CD4-positive, alpha-beta T cell (primary cell): Measurements from ENCODE around the gene INPPL1. TPM values are rescaled to one million over a fixed set of nuclear protein-coding genes. Genes with fewer than 3 reads are reported as not detected.
A peak's percentile ranks its signal among the peaks of the same experiment; 100 is the strongest.

Experiments
- ATAC-seq: fragments of 200-7000 bp; cut with Tn5 transposase; one replicate; pipeline ENCODE4 v1.10.0; 2022; ENCODE audit warnings: mild to moderate bottlenecking; ENCODE audit not compliant: poor library complexity
- CTCF ChIA-PET: fragments of 350-600 bp; sonication (Branson Sonifier 250); formaldehyde crosslinking; loops from one replicate; lab custom pipeline; 2021; ENCODE audit warnings: antibody characterized with exemption, inconsistent platforms; lab: Charles Lee
- POLR2A ChIA-PET: fragments of 350-600 bp; sonication (Branson Sonifier 250); formaldehyde crosslinking; loops from one replicate; lab custom pipeline; 2021; ENCODE audit warnings: antibody characterized with exemption, inconsistent platforms; lab: Charles Lee
- DNase-seq, 14 experiments: peaks; one replicate each; pipeline ENCODE4 v3.0.0-alpha.2; 2013 to 2020; ENCODE audit warnings: mixed read lengths in 2 of 14
- H3K27ac ChIP-seq, 2 donors: one replicate each; pipeline versions ENCODE4 v1.5.1 to v1.7.0; 2013; ENCODE audit warnings: low read length in 2 of 2, low read depth in 1 of 2, mild to moderate bottlenecking in 1 of 2
- H3K27me3 ChIP-seq, 2 experiments: 1 replicate in 1 of 2; 2 replicates in 1 of 2; pipeline versions ENCODE4 v1.6.1 to v1.7.0; 2013; ENCODE audit warnings: low read length in 2 of 2, control low read depth in 1 of 2, mild to moderate bottlenecking in 1 of 2, moderate library complexity in 1 of 2; ENCODE audit not compliant: insufficient read depth in 2 of 2, control insufficient read depth in 1 of 2
- H3K36me3 ChIP-seq: one replicate; pipeline ENCODE4 v1.6.1; 2013; ENCODE audit warnings: low read length, control low read depth; ENCODE audit not compliant: insufficient read depth
- H3K4me1 ChIP-seq: one replicate; pipeline ENCODE4 v1.6.1; 2013; ENCODE audit warnings: low read length, control low read depth; ENCODE audit not compliant: insufficient read depth
- H3K4me3 ChIP-seq: one replicate; pipeline ENCODE4 v1.5.1; 2013; ENCODE audit warnings: mild to moderate bottlenecking, low read length, moderate library complexity
- H3K9me3 ChIP-seq, 2 experiments: 1 replicate in 1 of 2; 2 replicates in 1 of 2; pipeline versions ENCODE4 v1.6.1 to v1.7.0; 2013; ENCODE audit warnings: low read length in 2 of 2, mild to moderate bottlenecking in 2 of 2, control low read depth in 1 of 2, moderate library complexity in 1 of 2; ENCODE audit not compliant: control insufficient read depth in 1 of 2, insufficient read depth in 1 of 2
- H3K27ac Mint-ChIP-seq: one replicate; pipeline ENCODE4 v1.8.0; 2020; ENCODE audit warnings: mixed read lengths
- H3K27me3 Mint-ChIP-seq: one replicate; pipeline ENCODE4 v1.8.0; 2021; ENCODE audit warnings: mixed read lengths
- H3K36me3 Mint-ChIP-seq: one replicate; pipeline ENCODE4 v1.8.0; 2021; ENCODE audit warnings: low read depth, mixed read lengths
- H3K4me1 Mint-ChIP-seq: one replicate; pipeline ENCODE4 v1.8.0; 2021; ENCODE audit warnings: low read depth, mixed read lengths
- H3K4me3 Mint-ChIP-seq: one replicate; pipeline ENCODE4 v1.8.0; 2020; ENCODE audit warnings: mild to moderate bottlenecking, mixed read lengths
- H3K9me3 Mint-ChIP-seq: one replicate; pipeline ENCODE4 v1.8.0; 2020; ENCODE audit warnings: mixed read lengths
- intact Hi-C, 2 experiments: fragments of 100-400 bp; cut with DNase I in 1 of 2; cut with micrococcal nuclease in 1 of 2; formaldehyde crosslinking; loops; one replicate each; pipeline versions ENCODE4 v1.15.1 to v1.9.0; 2023 to 2025; cut with DNase I, micrococcal nuclease
- total RNA-seq, 174 experiments: library from RNA in 2 of 174; stranded (reverse) in 2 of 174; gene quantifications; one replicate each; pipeline ENCODE4 v1.2.3 and lab custom pipeline; 2021 to 2026
- TF ChIP-seq, protein P1 (sequence below): fragments of 200-600 bp; IDR thresholded peaks from one replicate; pipeline ENCODE4 v1.8.0; 2022; ENCODE audit warnings: antibody characterized with exemption, mild to moderate bottlenecking

The INPPL1 gene
- total RNA-seq, 2 experiments from 2014 or later: 124 to 128 TPM

- POLR2A ChIA-PET: interaction anchor here (0.8 to 3.8 kb wide), 2 partner anchors 109 to 293 kb away, joined by 3 to 29 read pairs; partner anchors contain the start of genes ANAPC15, RNF121 and XNDC1N
- H3K36me3 Mint-ChIP-seq: peaks cover 12% of the 10 kb centered on the region
- TF ChIP-seq, protein P1, sequence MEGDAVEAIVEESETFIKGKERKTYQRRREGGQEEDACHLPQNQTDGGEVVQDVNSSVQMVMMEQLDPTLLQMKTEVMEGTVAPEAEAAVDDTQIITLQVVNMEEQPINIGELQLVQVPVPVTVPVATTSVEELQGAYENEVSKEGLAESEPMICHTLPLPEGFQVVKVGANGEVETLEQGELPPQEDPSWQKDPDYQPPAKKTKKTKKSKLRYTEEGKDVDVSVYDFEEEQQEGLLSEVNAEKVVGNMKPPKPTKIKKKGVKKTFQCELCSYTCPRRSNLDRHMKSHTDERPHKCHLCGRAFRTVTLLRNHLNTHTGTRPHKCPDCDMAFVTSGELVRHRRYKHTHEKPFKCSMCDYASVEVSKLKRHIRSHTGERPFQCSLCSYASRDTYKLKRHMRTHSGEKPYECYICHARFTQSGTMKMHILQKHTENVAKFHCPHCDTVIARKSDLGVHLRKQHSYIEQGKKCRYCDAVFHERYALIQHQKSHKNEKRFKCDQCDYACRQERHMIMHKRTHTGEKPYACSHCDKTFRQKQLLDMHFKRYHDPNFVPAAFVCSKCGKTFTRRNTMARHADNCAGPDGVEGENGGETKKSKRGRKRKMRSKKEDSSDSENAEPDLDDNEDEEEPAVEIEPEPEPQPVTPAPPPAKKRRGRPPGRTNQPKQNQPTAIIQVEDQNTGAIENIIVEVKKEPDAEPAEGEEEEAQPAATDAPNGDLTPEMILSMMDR: no peak
- H3K4me1 ChIP-seq: peaks cover 36% of the 10 kb centered on the region
- peak in 1 of 14 experiments; percentile 39 for DNase-seq
- intact Hi-C loops: loop anchor here (2.0 to 10.0 kb wide), 8 partner anchors 107 to 1423 kb away; partner anchors contain the start of genes ANAPC15 (in 2 of the 2), ATG16L2 (in 1 of the 2), CLPB (in 1 of the 2) and FCHSD2 (in 1 of the 2)
- no peaks in the 10 kb centered on the region for H3K36me3 ChIP-seq
- H3K27me3 ChIP-seq: no peaks in the 10 kb centered on the region
- no peak overlapping the region for H3K4me3 ChIP-seq
- H3K4me1 Mint-ChIP-seq: peaks cover 27% of the 10 kb centered on the region
- H3K27me3 Mint-ChIP-seq: peaks cover 15% of the 10 kb centered on the region
- no peaks in the 10 kb centered on the region for H3K9me3 Mint-ChIP-seq
- no peak for ATAC-seq
- H3K4me3 Mint-ChIP-seq: no peak overlapping the region
- no peaks in the 10 kb centered on the region for H3K9me3 ChIP-seq
- no peak overlapping the region for H3K27ac Mint-ChIP-seq
- CTCF ChIA-PET: no interaction called here
- H3K27ac ChIP-seq: no peak overlapping the region
These were observed 3.0 kb upstream of the INPPL1 start for GRCh38 chr11:72221386-72222075.

GRCh38 chr11:72222106-72222891, 2.3 kb upstream of the INPPL1 start:
- H3K9me3 Mint-ChIP-seq: no peaks in the 10 kb centered on the region
- H3K27me3 Mint-ChIP-seq: peaks cover 7% of the 10 kb centered on the region
- ChIA-PET CTCF (interaction anchor here (1.0 to 1.9 kb wide), 4 partner anchors 10 to 209 kb away, joined by 3 to 4 read pairs (median 4); no protein-coding TSS in a partner anchor), POLR2A (interaction anchor here (0.8 to 3.8 kb wide), 6 partner anchors 15 to 294 kb away, joined by 3 to 29 read pairs (median 4); partner anchors contain the start of genes ANAPC15, RNF121 and XNDC1N)
- no peaks in the 10 kb centered on the region for H3K36me3 ChIP-seq
- H3K27ac Mint-ChIP-seq: peak overlapping the region; percentile 95
- H3K4me3 ChIP-seq: peak overlapping the region; percentile 91
- intact Hi-C loops: loop anchor here (2.0 to 10.0 kb wide), 8 partner anchors 107 to 1423 kb away; partner anchors contain the start of genes ANAPC15 (in 2 of the 2), ATG16L2 (in 1 of the 2), CLPB (in 1 of the 2) and FCHSD2 (in 1 of the 2)
- H3K27ac ChIP-seq: peak overlapping the region; percentile 71 to 75
- H3K4me3 Mint-ChIP-seq: peak overlapping the region; percentile 98
- peaks cover 36% of the 10 kb centered on the region for H3K4me1 ChIP-seq
- ATAC-seq (no peak), DNase-seq (no peak)
- H3K9me3 ChIP-seq: no peaks in the 10 kb centered on the region
- no peaks in the 10 kb centered on the region for H3K27me3 ChIP-seq
- H3K36me3 Mint-ChIP-seq: peaks cover 15% of the 10 kb centered on the region
- H3K4me1 Mint-ChIP-seq: peaks cover 32% of the 10 kb centered on the region
- TF ChIP-seq, protein P1: no peak
